Osteoblast (primary cell): ENCODE measurements around the gene CCDC30. TPM values are rescaled to one million over a fixed set of nuclear protein-coding genes. Genes with fewer than 3 reads are reported as not detected.
"Not testable (repeated sequence)": the region's sequence is repeated elsewhere in the genome, so short reads cannot be mapped to it uniquely, and the experiment has no call there.

Source experiments
- DNase-seq: peaks from one replicate; pipeline ENCODE4 v3.0.0; 2011; ENCODE audit warnings: low spot score, mixed read lengths; ENCODE audit not compliant: insufficient read length; ENCODE audit errors: missing footprints
- H2AFZ ChIP-seq: 2 replicates; pipeline ENCODE4 v1.6.0; 2011; ENCODE audit warnings: mild to moderate bottlenecking, low read length
- H3K27ac ChIP-seq: 2 replicates; pipeline ENCODE4 v1.5.1; 2011; ENCODE audit warnings: mild to moderate bottlenecking, low read depth, low read length, moderate library complexity
- H3K27me3 ChIP-seq: 2 replicates; pipeline ENCODE4 v1.6.0; 2012; ENCODE audit warnings: mild to moderate bottlenecking, control low read depth, inconsistent platforms, low read length, moderate library complexity; ENCODE audit not compliant: insufficient read depth
- H3K36me3 ChIP-seq: 2 replicates; pipeline ENCODE4 v1.5.1; 2011; ENCODE audit warnings: mild to moderate bottlenecking, low read length, control low read depth, moderate library complexity; ENCODE audit not compliant: insufficient read depth
- H3K4me1 ChIP-seq: 2 replicates; pipeline ENCODE4 v1.5.1; 2011; ENCODE audit warnings: mild to moderate bottlenecking, low read length, control low read depth, moderate library complexity; ENCODE audit not compliant: insufficient read depth
- H3K4me2 ChIP-seq: 2 replicates; pipeline ENCODE4 v1.6.0; 2011; ENCODE audit warnings: mild to moderate bottlenecking, low read length; ENCODE audit not compliant: insufficient read depth
- H3K4me3 ChIP-seq: fragments of 200-600 bp; sonication (generic); 3 replicates; pipeline ENCODE4 v1.5.1; 2012; ENCODE audit warnings: mild to moderate bottlenecking, low read length, inconsistent platforms; ENCODE audit not compliant: insufficient read depth
- H3K79me2 ChIP-seq: 2 replicates; pipeline ENCODE4 v1.6.0; 2012; ENCODE audit warnings: mild to moderate bottlenecking, low read length, control low read depth, inconsistent platforms; ENCODE audit not compliant: insufficient read depth
- H3K9me3 ChIP-seq: 2 replicates; pipeline ENCODE4 v1.5.1; 2011; ENCODE audit warnings: low read depth, low read length, control low read depth
- H4K20me1 ChIP-seq: 2 replicates; pipeline ENCODE4 v1.6.0; 2012; ENCODE audit warnings: mild to moderate bottlenecking, low read length, control low read depth; ENCODE audit not compliant: insufficient read depth
- total RNA-seq: library from RNA; depleted of rRNA; stranded (reverse); fragments of >200 nt; gene quantifications from 2 replicates; pipeline ENCODE4 v1.2.3, GENCODE V29; 2012
- TF ChIP-seq, protein P1 (sequence below): IDR thresholded peaks from 2 replicates; pipeline ENCODE4 v1.5.1; 2011; ENCODE audit warnings: mild to moderate bottlenecking, low read depth, low read length, moderate library complexity; ENCODE audit errors: extremely low read depth

CCDC30 gene
- total RNA-seq, 1 donor: 4.0 TPM

DNA sequence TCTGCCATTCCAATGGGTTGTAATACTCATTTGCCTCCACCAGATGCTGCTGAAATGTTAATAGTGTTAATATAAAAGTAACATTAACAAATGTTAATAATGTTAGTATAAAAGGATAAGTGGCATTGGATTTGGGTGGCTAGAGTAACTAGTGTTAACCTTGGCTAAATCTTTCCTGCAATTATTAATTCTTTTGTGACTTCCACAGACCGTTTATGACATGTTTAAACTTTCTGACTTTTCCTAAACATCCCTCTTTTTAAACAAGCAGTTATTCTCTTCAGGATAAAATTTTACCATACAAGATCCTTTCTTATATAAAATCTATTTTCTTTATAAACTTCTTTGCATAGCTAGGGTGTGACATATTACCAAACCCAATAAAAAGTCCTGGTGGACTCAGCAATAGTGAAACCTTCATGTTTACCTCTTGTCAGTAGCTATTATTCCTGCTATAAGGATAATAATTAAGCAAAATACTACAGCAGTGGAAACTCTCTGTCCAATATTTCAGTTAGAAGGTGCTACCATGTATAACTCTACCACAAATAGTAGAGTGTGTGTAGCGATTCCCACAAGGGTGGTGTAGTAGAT is 41.5 kb downstream of the CCDC30 start:
- H2AFZ ChIP-seq: no peak overlapping the region
- no peaks in the 10 kb centered on the region for H3K79me2 ChIP-seq
- no peaks in the 10 kb centered on the region for H3K27me3 ChIP-seq
- H4K20me1 ChIP-seq: no peaks in the 10 kb centered on the region
- H3K27ac ChIP-seq: no peak overlapping the region
- peak; percentile 35 for DNase-seq
- H3K4me1 ChIP-seq: no peaks in the 10 kb centered on the region
- no peaks in the 10 kb centered on the region for H3K36me3 ChIP-seq
- H3K9me3 ChIP-seq: peaks cover 9% of the 10 kb centered on the region
- H3K4me2 ChIP-seq: no peak overlapping the region
- H3K4me3 ChIP-seq: no peak overlapping the region
- TF ChIP-seq, protein P1, sequence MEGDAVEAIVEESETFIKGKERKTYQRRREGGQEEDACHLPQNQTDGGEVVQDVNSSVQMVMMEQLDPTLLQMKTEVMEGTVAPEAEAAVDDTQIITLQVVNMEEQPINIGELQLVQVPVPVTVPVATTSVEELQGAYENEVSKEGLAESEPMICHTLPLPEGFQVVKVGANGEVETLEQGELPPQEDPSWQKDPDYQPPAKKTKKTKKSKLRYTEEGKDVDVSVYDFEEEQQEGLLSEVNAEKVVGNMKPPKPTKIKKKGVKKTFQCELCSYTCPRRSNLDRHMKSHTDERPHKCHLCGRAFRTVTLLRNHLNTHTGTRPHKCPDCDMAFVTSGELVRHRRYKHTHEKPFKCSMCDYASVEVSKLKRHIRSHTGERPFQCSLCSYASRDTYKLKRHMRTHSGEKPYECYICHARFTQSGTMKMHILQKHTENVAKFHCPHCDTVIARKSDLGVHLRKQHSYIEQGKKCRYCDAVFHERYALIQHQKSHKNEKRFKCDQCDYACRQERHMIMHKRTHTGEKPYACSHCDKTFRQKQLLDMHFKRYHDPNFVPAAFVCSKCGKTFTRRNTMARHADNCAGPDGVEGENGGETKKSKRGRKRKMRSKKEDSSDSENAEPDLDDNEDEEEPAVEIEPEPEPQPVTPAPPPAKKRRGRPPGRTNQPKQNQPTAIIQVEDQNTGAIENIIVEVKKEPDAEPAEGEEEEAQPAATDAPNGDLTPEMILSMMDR: no peak

DNA sequence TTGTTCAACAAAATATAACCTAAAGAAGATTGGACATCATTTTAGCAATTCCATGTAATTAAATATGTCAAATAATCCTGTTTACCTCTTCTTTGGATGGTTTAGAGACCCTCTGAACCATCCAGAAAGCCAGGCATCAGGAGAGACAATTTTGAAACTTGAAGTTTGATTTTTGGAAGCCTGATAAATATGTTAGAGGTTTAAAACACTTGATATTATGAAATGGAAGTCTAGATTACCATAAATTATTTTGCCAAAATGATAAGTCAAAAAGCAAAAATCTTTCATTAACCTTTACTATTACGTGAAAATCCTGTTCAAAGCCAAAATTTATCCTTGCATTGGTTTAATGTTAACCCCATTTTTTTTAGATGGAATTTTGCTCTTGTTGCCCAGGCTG is 43.5 kb downstream of the CCDC30 start:
- peaks cover 12% of the 10 kb centered on the region for H3K9me3 ChIP-seq
- H3K27me3 ChIP-seq: no peaks in the 10 kb centered on the region
- no peaks in the 10 kb centered on the region for H3K4me1 ChIP-seq
- H2AFZ ChIP-seq: no peak overlapping the region
- no peak overlapping the region for H3K27ac ChIP-seq
- H3K4me3 ChIP-seq: no peak overlapping the region
- TF ChIP-seq, protein P1: no peak
- H4K20me1 ChIP-seq: no peaks in the 10 kb centered on the region
- DNase-seq: no peak
- no peak overlapping the region for H3K4me2 ChIP-seq
- H3K36me3 ChIP-seq: no peaks in the 10 kb centered on the region
- H3K79me2 ChIP-seq: no peaks in the 10 kb centered on the region

DNA sequence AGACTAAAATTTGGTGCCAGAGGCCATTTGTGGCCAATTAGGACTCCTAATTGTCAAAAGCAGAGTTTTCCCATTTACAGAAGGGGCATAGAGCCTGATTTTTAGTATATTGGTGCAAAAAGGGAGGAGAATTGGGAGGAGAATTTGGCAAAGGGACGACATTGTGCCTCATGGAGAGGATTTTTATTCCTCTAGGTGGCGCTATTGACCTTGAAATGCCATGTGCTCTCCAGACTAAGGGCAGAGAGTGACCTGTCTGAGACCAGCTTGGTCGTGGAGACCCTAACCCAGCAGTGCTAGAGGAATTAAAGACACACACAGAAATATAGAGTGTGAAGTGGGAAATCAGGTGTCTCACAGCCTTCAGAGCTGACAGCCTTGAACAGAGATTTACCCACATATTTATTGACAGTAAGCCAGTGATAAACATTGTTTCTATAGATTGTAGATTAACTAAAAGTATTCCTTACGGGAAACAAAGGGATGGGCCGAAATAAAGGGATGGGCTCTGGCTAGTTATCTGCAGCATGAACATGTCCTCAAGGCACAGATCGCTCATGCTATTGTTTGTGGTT is 48.6 kb downstream of the CCDC30 start:
- not testable (repeated sequence) for H3K79me2 ChIP-seq, H3K9me3 ChIP-seq, H3K27me3 ChIP-seq, H4K20me1 ChIP-seq, H3K4me1 ChIP-seq, H3K4me2 ChIP-seq, H2AFZ ChIP-seq, H3K4me3 ChIP-seq, H3K27ac ChIP-seq, DNase-seq, H3K36me3 ChIP-seq
- TF ChIP-seq, protein P1: peak; percentile 19

DNA sequence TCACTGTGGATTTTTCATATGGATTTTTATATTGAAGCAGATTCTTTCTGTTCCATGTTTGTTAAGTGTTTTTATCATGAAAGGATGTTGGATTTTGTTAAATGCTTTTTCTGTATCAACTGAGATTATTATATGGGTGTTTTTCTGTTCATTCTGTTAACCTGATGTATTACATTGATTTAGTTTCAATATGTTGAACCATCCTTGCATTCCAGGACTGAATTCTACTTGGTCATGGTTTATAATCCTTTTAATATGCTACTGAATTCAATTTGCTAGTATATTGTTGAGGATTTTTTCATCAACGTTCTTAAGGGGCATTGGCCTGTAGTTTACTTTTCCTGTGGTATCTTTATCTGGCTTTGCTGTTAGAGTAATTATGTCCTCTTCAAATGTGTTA is 55.8 kb downstream of the CCDC30 start:
- DNase-seq: no peak
- no peaks in the 10 kb centered on the region for H3K36me3 ChIP-seq
- H2AFZ ChIP-seq: no peak overlapping the region
- H3K4me1 ChIP-seq: no peaks in the 10 kb centered on the region
- H3K79me2 ChIP-seq: no peaks in the 10 kb centered on the region
- no peaks in the 10 kb centered on the region for H3K9me3 ChIP-seq
- no peaks in the 10 kb centered on the region for H4K20me1 ChIP-seq
- H3K4me3 ChIP-seq: no peak overlapping the region
- no peaks in the 10 kb centered on the region for H3K27me3 ChIP-seq
- no peak overlapping the region for H3K4me2 ChIP-seq
- TF ChIP-seq, protein P1: no peak
- H3K27ac ChIP-seq: no peak overlapping the region
